ENCODE measurements around the gene PHACTR4. TPM values are rescaled to one million over a fixed set of nuclear protein-coding genes. Genes with fewer than 3 reads are reported as not detected.
"Not testable (repeated sequence)": the region's sequence is repeated elsewhere in the genome, so short reads cannot be mapped to it uniquely, and the experiment has no call there.

The PHACTR4 gene
- polyA plus RNA-seq, 4 donors, result 15.9 to 39.1 (median 26.0) TPM

DNA sequence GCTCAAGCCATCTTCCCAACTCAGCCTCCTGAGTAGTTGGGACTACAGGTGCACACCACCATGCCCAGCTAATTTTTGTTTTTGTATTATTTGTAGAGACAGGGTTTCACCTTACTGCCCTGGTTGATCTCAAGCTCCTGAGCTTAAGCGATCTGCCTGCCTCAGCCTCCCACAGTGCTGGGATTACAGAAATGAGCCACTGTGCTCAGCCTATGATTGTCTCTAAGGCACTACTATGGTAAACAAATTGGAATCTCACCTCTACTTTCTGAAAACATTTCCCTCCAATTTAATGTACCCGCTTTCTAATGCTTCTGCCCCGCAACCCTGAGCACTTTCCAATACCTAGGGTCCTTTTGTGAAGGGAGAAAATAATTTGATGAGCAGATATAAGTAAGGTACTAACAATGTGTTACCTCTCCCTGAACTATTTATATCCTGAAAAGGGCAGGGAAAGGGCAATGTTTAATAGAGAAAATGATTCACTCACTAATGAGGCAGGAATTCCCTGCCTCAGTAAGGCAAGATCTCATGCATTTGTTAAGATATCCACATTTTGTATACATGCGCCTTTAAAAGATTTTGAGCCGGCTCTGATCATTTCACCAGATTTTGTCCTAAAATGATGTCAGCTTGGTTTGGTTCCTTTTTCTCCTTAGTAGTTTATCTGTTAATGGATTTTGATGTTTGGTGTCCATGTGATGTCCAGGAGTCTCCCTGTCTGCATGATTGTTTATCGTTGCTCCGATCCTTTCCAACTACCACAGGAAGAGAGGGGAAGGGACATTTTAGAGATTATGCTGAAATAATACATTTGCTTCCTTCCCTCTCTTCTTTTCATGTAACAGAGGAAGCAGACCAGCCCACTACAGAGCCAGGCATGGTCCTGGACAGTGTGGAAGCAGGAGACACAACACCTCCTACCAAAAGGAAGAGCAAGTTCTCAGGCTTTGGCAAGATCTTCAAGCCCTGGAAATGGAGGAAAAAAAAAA is 89.0 kb downstream of the PHACTR4 start:
- no peaks in the 10 kb centered on the region for H3K9me3 ChIP-seq (ENCODE audit: control insufficient read depth in 2 of 2, insufficient read depth in 1 of 2, low read depth in 1 of 2, low read length in 1 of 2)
- peak overlapping the region in 1 of 3 donors; percentile 45 for H3K27ac ChIP-seq (ENCODE audit: low read depth in 1 of 3, low read length in 2 of 3)
- no peak for DNase-seq
- peaks cover 0 to 40% (median 2%) of the 10 kb centered on the region in 3 donors for H3K36me3 ChIP-seq (ENCODE audit: control insufficient read depth in 3 of 3, insufficient read depth in 2 of 3, low read depth in 1 of 3, low read length in 3 of 3)
- H3K4me3 ChIP-seq (ENCODE audit: low read depth in 1 of 3, low read length in 3 of 3), result no peak overlapping the region
- WGBS, 3 donors, result 75 to 94% (median 94%) methylated on average over 7 of the region's 7 CpGs
- H3K4me1 ChIP-seq (ENCODE audit: control insufficient read depth in 3 of 3, insufficient read depth in 2 of 3, low read depth in 1 of 3, low read length in 2 of 3), result peaks cover 0 to 4% (median 0%) of the 10 kb centered on the region in 3 donors
- no peaks in the 10 kb centered on the region for H3K27me3 ChIP-seq (ENCODE audit: control insufficient read depth in 3 of 3, insufficient read depth in 3 of 3, low read length in 3 of 3)
- FAIRE-seq, result no peak

DNA sequence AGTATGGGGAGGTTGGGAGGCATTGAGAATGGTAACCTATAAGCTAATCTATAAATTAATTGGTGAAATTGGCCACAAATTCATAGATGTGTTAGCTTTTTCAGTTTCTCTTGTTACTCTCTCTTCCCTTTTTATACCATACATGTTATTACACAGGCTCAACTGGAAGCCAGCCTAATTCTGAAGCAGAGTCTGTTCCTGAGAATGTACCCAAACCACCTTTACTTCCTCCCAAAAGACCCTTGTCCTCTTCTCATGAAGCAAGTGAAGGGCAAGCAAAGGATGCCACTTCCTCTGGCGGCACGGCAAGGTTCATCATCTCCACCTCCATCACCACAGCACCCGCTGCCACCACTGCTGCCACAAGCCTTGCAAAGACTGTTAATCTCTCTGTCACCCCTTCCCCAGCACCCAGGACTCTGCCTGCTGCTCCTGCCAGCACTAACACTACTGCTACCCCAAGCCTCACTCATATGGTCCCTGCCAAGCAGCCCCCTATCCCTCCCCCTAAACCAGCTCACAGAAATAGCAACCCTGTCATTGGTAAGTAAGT is 96.8 kb downstream of the PHACTR4 start:
- Histone ChIP-seq H3K27me3 (ENCODE audit: control insufficient read depth in 3 of 3, insufficient read depth in 3 of 3, low read length in 3 of 3) (no peaks in the 10 kb centered on the region), H3K9me3 (ENCODE audit: control insufficient read depth in 2 of 2, insufficient read depth in 1 of 2, low read depth in 1 of 2, low read length in 1 of 2) (no peaks in the 10 kb centered on the region), H3K27ac (ENCODE audit: low read depth in 1 of 3, low read length in 2 of 3) (no peak overlapping the region), H3K36me3 (ENCODE audit: control insufficient read depth in 3 of 3, insufficient read depth in 2 of 3, low read depth in 1 of 3, low read length in 3 of 3) (peaks cover 0 to 48% (median 6%) of the 10 kb centered on the region in 3 donors), H3K4me1 (ENCODE audit: control insufficient read depth in 3 of 3, insufficient read depth in 2 of 3, low read depth in 1 of 3, low read length in 2 of 3) (no peaks in the 10 kb centered on the region), H3K4me3 (ENCODE audit: low read depth in 1 of 3, low read length in 3 of 3) (no peak overlapping the region)
- DNase-seq, result no peak
- FAIRE-seq, result no peak
- WGBS, 3 donors, result 89 to 94% (median 90%) methylated on average over 3 of the region's 3 CpGs

DNA sequence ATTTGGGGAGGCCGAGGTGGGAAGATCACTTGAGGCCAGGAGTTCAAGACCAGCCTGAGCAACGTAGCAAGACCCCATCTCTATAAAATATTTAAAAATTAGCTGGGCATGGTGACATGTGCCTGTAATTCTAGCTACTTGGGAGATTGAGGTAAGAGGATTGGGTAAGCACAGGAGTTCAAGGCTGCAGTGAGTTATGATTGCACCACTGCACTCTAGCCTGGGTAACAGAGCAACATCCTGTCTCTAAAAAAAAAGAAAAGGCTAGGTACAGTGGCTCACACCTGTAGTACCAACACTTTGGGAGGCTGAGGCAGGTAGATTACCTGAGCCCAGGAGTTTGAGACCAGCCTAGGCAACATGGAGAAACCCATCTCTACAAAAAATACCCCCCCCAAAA is 100.6 kb downstream of the PHACTR4 start:
- H3K36me3 ChIP-seq (ENCODE audit: control insufficient read depth in 3 of 3, insufficient read depth in 2 of 3, low read depth in 1 of 3, low read length in 3 of 3), result peaks cover 0 to 45% (median 18%) of the 10 kb centered on the region in 3 donors
- H3K27me3 ChIP-seq (ENCODE audit: control insufficient read depth in 3 of 3, insufficient read depth in 3 of 3, low read length in 3 of 3), result no peaks in the 10 kb centered on the region
- H3K27ac ChIP-seq (ENCODE audit: low read depth in 1 of 3, low read length in 2 of 3), result no peak overlapping the region
- DNase-seq (no peak), FAIRE-seq (no peak)
- H3K4me3 ChIP-seq (ENCODE audit: low read depth in 1 of 3, low read length in 3 of 3), result no peak overlapping the region
- H3K4me1 ChIP-seq (ENCODE audit: control insufficient read depth in 3 of 3, insufficient read depth in 2 of 3, low read depth in 1 of 3, low read length in 2 of 3), result no peaks in the 10 kb centered on the region
- 72 to 92% (median 73%) methylated on average over 2 of the region's 2 CpGs for WGBS, 3 donors
- no peaks in the 10 kb centered on the region for H3K9me3 ChIP-seq (ENCODE audit: control insufficient read depth in 2 of 2, insufficient read depth in 1 of 2, low read depth in 1 of 2, low read length in 1 of 2)

DNA sequence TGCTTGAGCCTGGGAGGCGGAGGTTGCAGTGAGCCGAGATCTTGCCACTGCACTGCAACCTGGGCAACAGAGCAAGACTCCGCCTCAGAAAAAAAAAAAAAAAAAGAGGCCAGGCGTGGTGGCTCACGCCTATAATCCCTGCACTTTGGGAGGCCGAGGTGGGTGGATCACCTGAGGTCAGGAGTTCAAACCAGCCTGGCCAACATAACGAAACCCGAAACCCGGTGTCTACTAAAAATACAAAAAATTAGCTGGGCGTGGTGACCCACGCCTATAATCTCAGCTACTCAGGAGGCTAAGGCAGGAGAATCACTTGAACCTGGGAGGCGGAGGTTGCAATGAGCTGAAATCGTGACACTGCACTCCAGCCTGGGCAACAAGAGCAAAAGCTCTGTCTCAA is 110.0 kb downstream of the PHACTR4 start:
- not testable (repeated sequence) for FAIRE-seq; H3K27me3 ChIP-seq (ENCODE audit: control insufficient read depth in 3 of 3, insufficient read depth in 3 of 3, low read length in 3 of 3); H3K27ac ChIP-seq (ENCODE audit: low read depth in 1 of 3, low read length in 2 of 3); H3K9me3 ChIP-seq (ENCODE audit: control insufficient read depth in 2 of 2, insufficient read depth in 1 of 2, low read depth in 1 of 2, low read length in 1 of 2); H3K4me1 ChIP-seq (ENCODE audit: control insufficient read depth in 3 of 3, insufficient read depth in 2 of 3, low read depth in 1 of 3, low read length in 2 of 3); H3K4me3 ChIP-seq (ENCODE audit: low read depth in 1 of 3, low read length in 3 of 3); DNase-seq
- peaks cover 11 to 70% (median 14%) of the 10 kb centered on the region in 3 donors for H3K36me3 ChIP-seq (ENCODE audit: control insufficient read depth in 3 of 3, insufficient read depth in 2 of 3, low read depth in 1 of 3, low read length in 3 of 3)
- WGBS, 3 donors, result 62 to 76% (median 68%) methylated on average over 13 of the region's 13 CpGs

DNA sequence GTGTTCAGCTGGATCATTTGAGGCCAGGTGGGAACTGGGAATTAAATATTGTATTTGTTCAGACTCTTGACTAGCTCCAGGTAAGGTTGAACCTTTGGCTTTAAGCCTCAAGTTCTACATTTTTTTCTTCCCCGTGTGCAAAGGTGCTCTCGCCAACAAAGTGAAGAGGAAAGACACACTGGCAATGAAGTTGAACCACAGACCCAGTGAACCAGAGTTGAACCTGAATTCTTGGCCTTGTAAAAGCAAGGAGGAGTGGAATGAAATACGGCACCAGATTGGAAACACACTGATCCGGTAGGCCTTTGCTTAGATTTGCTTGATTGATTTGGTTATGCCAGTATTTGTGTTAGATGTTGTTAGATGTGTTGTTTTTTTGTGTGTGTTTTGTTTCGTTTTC is 110.8 kb downstream of the PHACTR4 start:
- Histone ChIP-seq H3K4me3 (ENCODE audit: low read depth in 1 of 3, low read length in 3 of 3) (no peak overlapping the region), H3K27me3 (ENCODE audit: control insufficient read depth in 3 of 3, insufficient read depth in 3 of 3, low read length in 3 of 3) (no peaks in the 10 kb centered on the region), H3K27ac (ENCODE audit: low read depth in 1 of 3, low read length in 2 of 3) (no peak overlapping the region), H3K36me3 (ENCODE audit: control insufficient read depth in 3 of 3, insufficient read depth in 2 of 3, low read depth in 1 of 3, low read length in 3 of 3) (peaks cover 11 to 66% (median 14%) of the 10 kb centered on the region in 3 donors), H3K4me1 (ENCODE audit: control insufficient read depth in 3 of 3, insufficient read depth in 2 of 3, low read depth in 1 of 3, low read length in 2 of 3) (no peaks in the 10 kb centered on the region), H3K9me3 (ENCODE audit: control insufficient read depth in 2 of 2, insufficient read depth in 1 of 2, low read depth in 1 of 2, low read length in 1 of 2) (no peaks in the 10 kb centered on the region)
- DNase-seq, result no peak
- 83 to 89% (median 88%) methylated on average over 5 of the region's 5 CpGs for WGBS, 3 donors
- FAIRE-seq, result no peak

DNA sequence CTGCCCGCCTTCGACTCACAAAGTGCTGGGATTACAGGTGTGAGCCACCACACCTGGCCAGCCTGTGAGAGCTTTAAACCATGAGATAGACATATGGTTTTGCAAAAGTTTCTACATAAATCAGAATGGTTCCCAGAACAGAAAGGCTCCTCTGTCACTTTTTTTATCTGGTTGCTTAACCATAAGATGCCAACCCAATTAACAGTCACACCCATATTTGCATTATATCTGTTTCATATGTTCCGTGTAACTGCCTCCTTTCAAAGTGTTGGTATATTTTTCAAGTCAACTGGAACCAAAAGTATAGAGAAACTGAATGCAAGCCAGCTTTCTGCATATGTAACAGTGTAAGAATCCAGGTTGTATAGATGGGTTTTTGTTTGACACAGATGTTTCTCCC is 112.6 kb downstream of the PHACTR4 start:
- H3K36me3 ChIP-seq (ENCODE audit: control insufficient read depth in 3 of 3, insufficient read depth in 2 of 3, low read depth in 1 of 3, low read length in 3 of 3), result peaks cover 11 to 72% (median 13%) of the 10 kb centered on the region in 3 donors
- no peak for DNase-seq
- H3K4me3 ChIP-seq (ENCODE audit: low read depth in 1 of 3, low read length in 3 of 3), result no peak overlapping the region
- H3K27ac ChIP-seq (ENCODE audit: low read depth in 1 of 3, low read length in 2 of 3), result no peak overlapping the region
- no peak for FAIRE-seq
- no peaks in the 10 kb centered on the region for H3K27me3 ChIP-seq (ENCODE audit: control insufficient read depth in 3 of 3, insufficient read depth in 3 of 3, low read length in 3 of 3)
- 55 to 79% (median 66%) methylated on average over 3 of the region's 3 CpGs for WGBS, 3 donors
- no peaks in the 10 kb centered on the region for H3K9me3 ChIP-seq (ENCODE audit: control insufficient read depth in 2 of 2, insufficient read depth in 1 of 2, low read depth in 1 of 2, low read length in 1 of 2)
- no peaks in the 10 kb centered on the region for H3K4me1 ChIP-seq (ENCODE audit: control insufficient read depth in 3 of 3, insufficient read depth in 2 of 3, low read depth in 1 of 3, low read length in 2 of 3)

DNA sequence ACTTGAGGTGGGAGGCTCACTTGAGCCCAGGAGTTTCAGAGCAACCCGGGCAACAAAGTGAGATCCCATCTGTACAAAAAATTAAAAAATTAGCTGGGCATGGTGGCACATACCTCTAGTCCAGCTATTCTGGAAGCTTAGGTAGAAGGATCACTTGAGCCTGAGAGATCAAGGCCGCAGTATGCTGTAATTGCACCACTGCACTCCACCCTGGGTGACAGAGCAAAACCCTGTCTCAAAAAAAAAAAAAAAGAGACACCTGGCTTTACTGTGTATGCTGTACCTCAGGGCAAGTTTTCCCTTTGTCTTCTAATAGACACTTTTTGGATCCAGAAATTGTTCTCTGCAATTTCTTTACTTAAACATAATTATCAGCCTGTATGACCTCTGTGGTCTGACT is 113.2 kb downstream of the PHACTR4 start:
- H3K27ac ChIP-seq (ENCODE audit: low read depth in 1 of 3, low read length in 2 of 3), result no peak overlapping the region
- WGBS, 3 donors, result 74 to 85% (median 85%) methylated on average over 2 of the region's 2 CpGs
- no peak overlapping the region for H3K4me3 ChIP-seq (ENCODE audit: low read depth in 1 of 3, low read length in 3 of 3)
- DNase-seq (no peak), FAIRE-seq (no peak)
- H3K36me3 ChIP-seq (ENCODE audit: control insufficient read depth in 3 of 3, insufficient read depth in 2 of 3, low read depth in 1 of 3, low read length in 3 of 3), result peaks cover 11 to 72% (median 13%) of the 10 kb centered on the region in 3 donors
- H3K27me3 ChIP-seq (ENCODE audit: control insufficient read depth in 3 of 3, insufficient read depth in 3 of 3, low read length in 3 of 3), result no peaks in the 10 kb centered on the region
- H3K9me3 ChIP-seq (ENCODE audit: control insufficient read depth in 2 of 2, insufficient read depth in 1 of 2, low read depth in 1 of 2, low read length in 1 of 2), result no peaks in the 10 kb centered on the region
- H3K4me1 ChIP-seq (ENCODE audit: control insufficient read depth in 3 of 3, insufficient read depth in 2 of 3, low read depth in 1 of 3, low read length in 2 of 3), result no peaks in the 10 kb centered on the region

DNA sequence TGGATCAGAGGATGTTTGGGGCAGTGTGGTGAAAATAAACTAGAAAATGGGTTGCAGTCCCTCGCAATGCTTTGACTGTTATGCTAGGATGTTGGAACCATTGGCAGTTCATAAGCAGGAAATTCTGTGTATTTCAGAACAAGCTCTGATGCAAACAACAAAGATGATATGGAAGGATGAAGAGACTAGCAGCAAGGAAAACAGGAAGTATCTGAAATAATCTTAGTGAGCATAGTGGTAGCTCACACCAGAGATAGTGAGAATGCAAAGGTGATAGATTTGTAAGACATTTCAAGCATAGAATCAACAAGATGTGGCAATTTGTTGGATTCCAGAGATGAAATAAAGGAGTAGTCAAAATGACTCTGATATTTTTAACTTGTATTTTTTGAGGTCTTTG is 125.2 kb downstream of the PHACTR4 start:
- H3K4me3 ChIP-seq (ENCODE audit: low read depth in 1 of 3, low read length in 3 of 3), result no peak overlapping the region
- H3K4me1 ChIP-seq (ENCODE audit: control insufficient read depth in 3 of 3, insufficient read depth in 2 of 3, low read depth in 1 of 3, low read length in 2 of 3), result no peaks in the 10 kb centered on the region
- peaks cover 12 to 61% (median 22%) of the 10 kb centered on the region in 3 donors for H3K36me3 ChIP-seq (ENCODE audit: control insufficient read depth in 3 of 3, insufficient read depth in 2 of 3, low read depth in 1 of 3, low read length in 3 of 3)
- 92 to 100% (median 92%) methylated on average over 1 of the region's 1 CpG for WGBS, 3 donors
- no peak for DNase-seq
- H3K9me3 ChIP-seq (ENCODE audit: control insufficient read depth in 2 of 2, insufficient read depth in 1 of 2, low read depth in 1 of 2, low read length in 1 of 2), result no peaks in the 10 kb centered on the region
- H3K27me3 ChIP-seq (ENCODE audit: control insufficient read depth in 3 of 3, insufficient read depth in 3 of 3, low read length in 3 of 3), result no peaks in the 10 kb centered on the region
- H3K27ac ChIP-seq (ENCODE audit: low read depth in 1 of 3, low read length in 2 of 3), result no peak overlapping the region
- FAIRE-seq, result no peak

Measured in small intestine (tissue), 7 donors.